Loucy (cell line): ENCODE measurements around the gene BCAS1.

Experiments
- H2AFZ ChIP-seq: fragments of 200-600 bp; sonication (generic); 2 replicates; pipeline ENCODE4 v1.6.0; 2016; ENCODE audit warnings: antibody characterized with exemption, mild to moderate bottlenecking, low read length, moderate library complexity
- H3F3A ChIP-seq: fragments of 200-600 bp; 2 replicates; pipeline ENCODE4 v1.6.0; 2016; ENCODE audit warnings: antibody characterized with exemption, low read depth, mild to moderate bottlenecking
- H3K27me3 ChIP-seq: fragments of 200-600 bp; sonication (generic); 2 replicates; pipeline ENCODE4 v1.6.1; 2014; ENCODE audit warnings: low read length, mild to moderate bottlenecking; ENCODE audit not compliant: insufficient read depth, poor library complexity, severe bottlenecking
- H3K36me3 ChIP-seq: fragments of 200-600 bp; sonication (generic); 2 replicates; pipeline ENCODE4 v1.6.1; 2016; ENCODE audit warnings: low read length; ENCODE audit not compliant: insufficient read depth
- H3K4me1 ChIP-seq: fragments of 200-600 bp; sonication (generic); 2 replicates; pipeline ENCODE4 v1.5.1; 2014; ENCODE audit warnings: low read length, mild to moderate bottlenecking; ENCODE audit not compliant: insufficient read depth, poor library complexity, severe bottlenecking
- H3K4me2 ChIP-seq: fragments of 200-600 bp; sonication (generic); 2 replicates; pipeline ENCODE4 v1.6.0; 2014; ENCODE audit warnings: antibody characterized with exemption, low read length, low read depth, mild to moderate bottlenecking; ENCODE audit not compliant: poor library complexity, severe bottlenecking
- H3K4me3 ChIP-seq: fragments of 200-600 bp; sonication (generic); 2 replicates; pipeline ENCODE4 v1.5.1; 2014; ENCODE audit warnings: low read length, mild to moderate bottlenecking, mixed read lengths; ENCODE audit not compliant: poor library complexity, severe bottlenecking
- H3K79me2 ChIP-seq: fragments of 200-600 bp; sonication (generic); 2 replicates; pipeline ENCODE4 v1.6.1; 2014; ENCODE audit warnings: low read length; ENCODE audit not compliant: insufficient read depth
- H3K9ac ChIP-seq: fragments of 200-600 bp; sonication (generic); 2 replicates; pipeline ENCODE4 v1.6.0; 2014; ENCODE audit warnings: mild to moderate bottlenecking, low read depth, low read length, moderate library complexity; ENCODE audit not compliant: poor library complexity, severe bottlenecking
- H3K9me2 ChIP-seq: fragments of 200-600 bp; sonication (generic); replicated peaks from 2 replicates; pipeline ENCODE4 v1.6.1; 2016; ENCODE audit warnings: low read depth, low read length, mixed read lengths
- H3K9me3 ChIP-seq: fragments of 200-600 bp; sonication (generic); 2 replicates; pipeline ENCODE4 v1.6.1; 2014; ENCODE audit warnings: mild to moderate bottlenecking, antibody characterized with exemption, low read length, low read depth; ENCODE audit not compliant: insufficient read depth
- H4K20me1 ChIP-seq: fragments of 200-600 bp; sonication (generic); 2 replicates; pipeline ENCODE4 v1.6.0; 2014; ENCODE audit warnings: antibody characterized with exemption, low read length, mild to moderate bottlenecking; ENCODE audit not compliant: insufficient read depth, poor library complexity, severe bottlenecking
- EZH2phosphoT487 ChIP-seq: fragments of 200-600 bp; IDR thresholded peaks from 2 replicates; pipeline ENCODE4 v1.6.1; 2018; ENCODE audit warnings: antibody characterized with exemption, mild to moderate bottlenecking, moderate library complexity, borderline replicate concordance
- TF ChIP-seq, protein P1 (sequence below): fragments of 200-600 bp; sonication (generic); conservative IDR thresholded peaks from 2 replicates; pipeline ENCODE4 v1.5.1; 2014; ENCODE audit warnings: mild to moderate bottlenecking, antibody characterized with exemption, low read length

BCAS1 gene

GRCh38 chr20:53901497-53902096 is 168.8 kb downstream of the BCAS1 start:
- Histone ChIP-seq H3K27me3 (no peaks in the 10 kb centered on the region), H3K4me2 (no peak overlapping the region), H3K4me3 (no peak overlapping the region), H2AFZ (no peak overlapping the region), H3K4me1 (peaks cover 54% of the 10 kb centered on the region), H3K79me2 (no peaks in the 10 kb centered on the region), H3K36me3 (no peaks in the 10 kb centered on the region), H3F3A (peaks cover 8% of the 10 kb centered on the region), H4K20me1 (no peaks in the 10 kb centered on the region), H3K9ac (no peak overlapping the region), H3K9me3 (no peaks in the 10 kb centered on the region), H3K9me2 (no peaks in the 10 kb centered on the region)
- no peak for TF ChIP-seq EZH2phosphoT487
- TF ChIP-seq, protein P1, sequence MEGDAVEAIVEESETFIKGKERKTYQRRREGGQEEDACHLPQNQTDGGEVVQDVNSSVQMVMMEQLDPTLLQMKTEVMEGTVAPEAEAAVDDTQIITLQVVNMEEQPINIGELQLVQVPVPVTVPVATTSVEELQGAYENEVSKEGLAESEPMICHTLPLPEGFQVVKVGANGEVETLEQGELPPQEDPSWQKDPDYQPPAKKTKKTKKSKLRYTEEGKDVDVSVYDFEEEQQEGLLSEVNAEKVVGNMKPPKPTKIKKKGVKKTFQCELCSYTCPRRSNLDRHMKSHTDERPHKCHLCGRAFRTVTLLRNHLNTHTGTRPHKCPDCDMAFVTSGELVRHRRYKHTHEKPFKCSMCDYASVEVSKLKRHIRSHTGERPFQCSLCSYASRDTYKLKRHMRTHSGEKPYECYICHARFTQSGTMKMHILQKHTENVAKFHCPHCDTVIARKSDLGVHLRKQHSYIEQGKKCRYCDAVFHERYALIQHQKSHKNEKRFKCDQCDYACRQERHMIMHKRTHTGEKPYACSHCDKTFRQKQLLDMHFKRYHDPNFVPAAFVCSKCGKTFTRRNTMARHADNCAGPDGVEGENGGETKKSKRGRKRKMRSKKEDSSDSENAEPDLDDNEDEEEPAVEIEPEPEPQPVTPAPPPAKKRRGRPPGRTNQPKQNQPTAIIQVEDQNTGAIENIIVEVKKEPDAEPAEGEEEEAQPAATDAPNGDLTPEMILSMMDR: no peak

GRCh38 chr20:53901064-53901463 is 169.3 kb downstream of the BCAS1 start:
- TF ChIP-seq EZH2phosphoT487: no peak
- TF ChIP-seq, protein P1: no peak
- Histone ChIP-seq H3K79me2 (no peaks in the 10 kb centered on the region), H3K9me2 (no peaks in the 10 kb centered on the region), H3K4me3 (no peak overlapping the region), H3K9me3 (no peaks in the 10 kb centered on the region), H3K4me1 (peaks cover 50% of the 10 kb centered on the region), H2AFZ (no peak overlapping the region), H3K4me2 (no peak overlapping the region), H3K27me3 (no peaks in the 10 kb centered on the region), H3F3A (peaks cover 8% of the 10 kb centered on the region), H4K20me1 (no peaks in the 10 kb centered on the region), H3K9ac (no peak overlapping the region), H3K36me3 (no peaks in the 10 kb centered on the region)

DNA sequence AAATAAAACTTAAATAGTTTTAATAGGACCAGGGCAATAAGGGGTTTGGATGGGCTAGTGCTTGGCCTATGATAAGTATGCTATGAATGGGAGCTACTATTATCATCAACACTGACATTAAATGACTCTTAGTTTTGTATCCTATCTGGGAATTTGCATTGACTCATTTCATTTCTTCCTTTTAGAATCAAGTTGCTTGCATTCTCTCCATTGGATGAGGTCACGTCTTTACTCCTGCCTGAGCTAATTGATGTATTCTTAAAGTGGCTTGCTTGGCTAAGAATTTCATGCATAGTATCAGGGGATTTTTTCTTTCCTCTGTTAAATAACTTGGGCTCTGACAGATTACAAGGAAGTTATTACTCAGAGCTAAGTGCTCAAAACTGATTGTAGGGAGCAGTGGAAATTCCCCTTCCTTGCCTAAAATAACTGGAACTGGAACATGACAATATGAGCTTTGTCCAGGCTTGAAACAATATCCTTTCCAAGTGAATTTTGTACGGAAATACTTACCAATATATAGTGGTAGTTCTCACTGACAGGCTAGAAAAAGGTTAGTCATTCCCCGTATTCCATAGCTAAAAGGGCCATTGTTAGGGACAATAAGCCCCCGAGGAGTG is 169.9 kb downstream of the BCAS1 start:
- no peak for TF ChIP-seq EZH2phosphoT487
- TF ChIP-seq, protein P1: no peak
- H3K36me3 ChIP-seq: no peaks in the 10 kb centered on the region
- H3K9me2 ChIP-seq: no peaks in the 10 kb centered on the region
- no peaks in the 10 kb centered on the region for H3K27me3 ChIP-seq
- H2AFZ ChIP-seq: no peak overlapping the region
- no peak overlapping the region for H3K9ac ChIP-seq
- H3K4me1 ChIP-seq: peaks cover 45% of the 10 kb centered on the region
- peaks cover 8% of the 10 kb centered on the region for H3F3A ChIP-seq
- no peaks in the 10 kb centered on the region for H4K20me1 ChIP-seq
- no peaks in the 10 kb centered on the region for H3K9me3 ChIP-seq
- no peaks in the 10 kb centered on the region for H3K79me2 ChIP-seq
- peak overlapping the region; percentile 64 for H3K4me2 ChIP-seq
- no peak overlapping the region for H3K4me3 ChIP-seq
